ENCODE results near the gene MLN. TPM values are rescaled to one million over a fixed set of nuclear protein-coding genes. Genes with fewer than 3 reads are reported as not detected.

MLN gene
- total RNA-seq, 4 donors from 2014 or later, result not detected

DNA sequence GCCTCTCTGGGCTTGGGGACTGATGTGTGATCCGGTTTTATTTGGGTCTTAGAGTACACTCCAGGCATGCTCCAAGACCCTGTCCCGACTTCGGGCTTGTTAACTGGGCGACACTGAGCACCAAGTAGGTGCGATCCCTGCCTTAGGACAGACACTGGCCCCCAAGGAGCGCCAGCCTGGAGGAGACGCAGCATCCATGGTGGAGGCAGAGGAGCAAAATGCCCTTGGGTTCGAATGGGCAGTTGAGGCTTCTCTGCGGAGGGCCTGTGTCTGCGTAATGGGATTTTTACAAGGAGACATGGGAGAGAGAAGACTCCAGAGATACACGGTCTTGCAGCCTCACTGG lies 14.3 kb downstream of the MLN start:
- peak overlapping the region; percentile 95 to 97 for H3K27ac ChIP-seq
- no peaks in the 10 kb centered on the region for H3K36me3 ChIP-seq
- TF ChIP-seq, protein P1, sequence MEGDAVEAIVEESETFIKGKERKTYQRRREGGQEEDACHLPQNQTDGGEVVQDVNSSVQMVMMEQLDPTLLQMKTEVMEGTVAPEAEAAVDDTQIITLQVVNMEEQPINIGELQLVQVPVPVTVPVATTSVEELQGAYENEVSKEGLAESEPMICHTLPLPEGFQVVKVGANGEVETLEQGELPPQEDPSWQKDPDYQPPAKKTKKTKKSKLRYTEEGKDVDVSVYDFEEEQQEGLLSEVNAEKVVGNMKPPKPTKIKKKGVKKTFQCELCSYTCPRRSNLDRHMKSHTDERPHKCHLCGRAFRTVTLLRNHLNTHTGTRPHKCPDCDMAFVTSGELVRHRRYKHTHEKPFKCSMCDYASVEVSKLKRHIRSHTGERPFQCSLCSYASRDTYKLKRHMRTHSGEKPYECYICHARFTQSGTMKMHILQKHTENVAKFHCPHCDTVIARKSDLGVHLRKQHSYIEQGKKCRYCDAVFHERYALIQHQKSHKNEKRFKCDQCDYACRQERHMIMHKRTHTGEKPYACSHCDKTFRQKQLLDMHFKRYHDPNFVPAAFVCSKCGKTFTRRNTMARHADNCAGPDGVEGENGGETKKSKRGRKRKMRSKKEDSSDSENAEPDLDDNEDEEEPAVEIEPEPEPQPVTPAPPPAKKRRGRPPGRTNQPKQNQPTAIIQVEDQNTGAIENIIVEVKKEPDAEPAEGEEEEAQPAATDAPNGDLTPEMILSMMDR (IDR thresholded peaks at IDR 0.05), result no peak
- TF ChIP-seq POLR2A (IDR thresholded peaks at IDR 0.05), result no peak
- no peaks in the 10 kb centered on the region for H3K27me3 ChIP-seq
- peak in 1 of 2 donors; percentile 25 for DNase-seq
- peaks cover 8 to 19% of the 10 kb centered on the region in 2 donors for H3K4me1 ChIP-seq
- no peaks in the 10 kb centered on the region for H3K9me3 ChIP-seq
- H3K4me3 ChIP-seq, result no peak overlapping the region
- intact Hi-C loops (cut with DNase I; ENCODE audit: low total_unique reads), result no loop called here

GRCh38 chr6:33788694-33789549 lies 14.9 kb downstream of the MLN start, which contains the start of gene LEMD2:
TSS of gene LEMD2 (minus strand) at chr6:33789130. CDS start at chr6:33789116, 14 bp downstream.
- Histone ChIP-seq H3K4me1 (peaks cover 8 to 19% of the 10 kb centered on the region in 2 donors), H3K4me3 (peak within 1 kb of the TSS; percentile 43 to 77), H3K27ac (peak within 1 kb of the TSS; percentile 95 to 97), H3K36me3 (no peaks in the 10 kb centered on the region), H3K27me3 (no peaks in the 10 kb centered on the region), H3K9me3 (no peaks in the 10 kb centered on the region)
- TF ChIP-seq POLR2A (IDR thresholded peaks at IDR 0.05), result peak; percentile 73 to 96
- TF ChIP-seq, protein P1 (IDR thresholded peaks at IDR 0.05), result peak in 2 of 4 experiments; percentile 34 to 49
- intact Hi-C loops (cut with DNase I; ENCODE audit: low total_unique reads), result no loop called here
- DNase-seq, result peak; percentile 92 to 96

DNA sequence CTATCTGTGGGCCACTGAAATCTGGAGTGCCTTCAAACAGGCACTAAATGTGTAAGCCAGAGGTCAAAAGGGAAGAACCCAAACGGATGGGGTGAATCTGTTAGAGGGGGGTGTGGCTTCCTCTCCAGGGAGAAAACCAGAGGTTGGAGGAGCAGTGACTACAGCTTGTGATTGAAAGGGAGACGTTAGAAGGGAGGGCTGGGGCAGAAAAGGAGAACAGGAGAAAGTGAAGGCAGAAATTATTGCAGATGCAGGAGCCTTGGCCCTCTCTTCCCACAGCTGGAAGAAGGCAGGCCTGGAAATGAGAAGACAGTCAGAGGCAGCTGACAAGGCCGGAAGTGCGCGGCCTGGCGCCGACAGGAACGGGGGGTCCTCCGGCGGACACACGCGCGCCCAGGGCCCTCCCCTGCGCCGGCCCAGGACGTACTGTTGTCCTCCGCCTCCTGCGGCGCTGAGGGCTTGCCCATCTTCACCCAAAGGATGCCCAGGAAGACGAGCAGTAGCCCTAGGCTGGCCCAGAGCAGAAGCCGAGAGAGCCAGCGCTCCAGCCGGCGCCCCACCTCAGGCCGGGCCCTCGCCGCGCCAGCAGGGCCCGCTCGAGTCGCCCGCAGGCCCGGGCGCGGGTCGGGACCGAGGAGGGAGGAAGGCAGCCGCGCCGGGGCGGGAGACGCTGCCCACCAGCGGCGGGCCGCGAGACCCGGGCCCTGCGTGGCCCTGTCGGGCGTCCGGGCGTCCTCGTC lies 15.7 kb downstream of the MLN start:
- intact Hi-C loops (cut with DNase I; ENCODE audit: low total_unique reads), result no loop called here
- Histone ChIP-seq H3K9me3 (no peaks in the 10 kb centered on the region), H3K4me3 (peak overlapping the region; percentile 43 to 77), H3K27ac (peak overlapping the region; percentile 95 to 97), H3K27me3 (no peaks in the 10 kb centered on the region), H3K4me1 (peaks cover 8 to 19% of the 10 kb centered on the region in 2 donors), H3K36me3 (no peaks in the 10 kb centered on the region)
- TF ChIP-seq, protein P1 (IDR thresholded peaks at IDR 0.05), result peak in 1 of 4 experiments; percentile 18
- TF ChIP-seq POLR2A (IDR thresholded peaks at IDR 0.05), result peak in 1 of 2 donors; percentile 61
- DNase-seq, result peak; percentile 76 to 77

DNA sequence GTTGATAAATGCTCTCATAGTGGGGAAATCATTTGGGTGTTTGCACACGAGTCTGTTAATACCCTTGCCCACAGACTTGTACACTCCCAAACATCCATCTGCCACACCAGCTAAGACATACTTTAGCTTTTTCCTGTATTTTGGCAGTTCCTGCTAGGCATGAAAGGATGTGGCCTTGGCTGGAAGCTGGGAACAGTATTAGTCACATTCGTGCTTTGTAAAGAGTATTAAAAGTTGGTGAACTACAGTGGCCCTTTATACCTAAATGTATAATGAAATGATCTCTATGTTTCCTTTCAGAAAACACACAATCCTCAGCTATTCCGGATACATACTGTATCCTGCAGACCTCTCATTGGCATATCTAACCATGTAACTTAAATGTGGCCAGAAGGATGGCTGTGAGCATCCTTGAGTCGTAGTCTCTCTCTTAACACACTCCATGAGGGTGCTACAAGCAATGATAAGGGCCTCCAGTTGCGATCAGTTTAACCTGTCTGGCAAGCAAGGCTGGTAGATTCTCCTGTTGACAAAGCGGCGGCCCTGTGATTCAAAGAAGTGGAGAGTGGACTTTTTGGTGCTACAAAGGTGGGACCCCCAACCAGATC lies 16.4 kb downstream of the MLN start:
- Histone ChIP-seq H3K9me3 (no peaks in the 10 kb centered on the region), H3K27ac (peak overlapping the region; percentile 95 to 97), H3K27me3 (no peaks in the 10 kb centered on the region), H3K36me3 (no peaks in the 10 kb centered on the region), H3K4me3 (peak overlapping the region; percentile 43 to 77), H3K4me1 (peaks cover 8 to 19% of the 10 kb centered on the region in 2 donors)
- TF ChIP-seq, protein P1 (IDR thresholded peaks at IDR 0.05), result no peak
- no peak for TF ChIP-seq POLR2A (IDR thresholded peaks at IDR 0.05)
- DNase-seq, result no peak
- intact Hi-C loops (cut with DNase I; ENCODE audit: low total_unique reads), result no loop called here

Data from uterus (tissue), 4 donors.